H9 (cell line): ENCODE results near the gene OR2H2. TPM values are rescaled to one million over a fixed set of nuclear protein-coding genes. Genes with fewer than 3 reads are reported as not detected.

ENCODE experiments used
- DNase-seq: peaks from one replicate; pipeline ENCODE4 v3.0.0-alpha.2; 2017
- H2AFZ ChIP-seq: one replicate; pipeline ENCODE4 v1.6.1; 2013; ENCODE audit warnings: mild to moderate bottlenecking, low read length, control low read depth, moderate library complexity
- H2AK5ac ChIP-seq: 2 replicates; pipeline ENCODE4 v1.6.1; 2013; ENCODE audit warnings: low read length, control low read depth, mixed read lengths; ENCODE audit not compliant: insufficient read length
- H2BK120ac ChIP-seq: one replicate; pipeline ENCODE4 v1.6.1; 2013; ENCODE audit warnings: low read depth, mild to moderate bottlenecking, low read length, control low read depth, inconsistent platforms; ENCODE audit not compliant: poor library complexity, severe bottlenecking
- H2BK12ac ChIP-seq: 2 replicates; pipeline ENCODE4 v1.6.1; 2013; ENCODE audit warnings: low read length, control low read depth, mixed read lengths, low read depth; ENCODE audit not compliant: insufficient read length
- H2BK15ac ChIP-seq: 2 replicates; pipeline ENCODE4 v1.6.1; 2013; ENCODE audit warnings: low read depth, low read length, control low read depth
- H2BK20ac ChIP-seq: one replicate; pipeline ENCODE4 v1.6.1; 2013; ENCODE audit warnings: low read depth, mild to moderate bottlenecking, low read length, control low read depth, inconsistent platforms; ENCODE audit not compliant: poor library complexity, severe bottlenecking
- H2BK5ac ChIP-seq: 2 replicates; pipeline ENCODE4 v1.6.1; 2013; ENCODE audit warnings: low read length, control low read depth, mixed read lengths; ENCODE audit not compliant: insufficient read length
- H3K14ac ChIP-seq: 2 replicates; pipeline ENCODE4 v1.6.1; 2013; ENCODE audit warnings: low read length, control low read depth; ENCODE audit not compliant: insufficient read depth
- H3K18ac ChIP-seq: 2 replicates; pipeline ENCODE4 v1.6.1; 2013; ENCODE audit warnings: low read depth, mild to moderate bottlenecking, mixed read lengths, low read length, control low read depth; ENCODE audit not compliant: insufficient read length
- H3K23ac ChIP-seq: 2 replicates; pipeline ENCODE4 v1.6.1; 2013; ENCODE audit warnings: low read length, control low read depth, mixed read lengths, low read depth; ENCODE audit not compliant: insufficient read length
- H3K23me2 ChIP-seq: 2 replicates; pipeline ENCODE4 v1.6.1; 2013; ENCODE audit warnings: low read depth, mild to moderate bottlenecking, mixed read lengths, low read length, control low read depth; ENCODE audit not compliant: insufficient read length, poor library complexity, severe bottlenecking
- H3K27ac ChIP-seq: 2 replicates; pipeline ENCODE4 v1.5.1; 2013; ENCODE audit warnings: low read length, control low read depth, mixed read lengths, low read depth; ENCODE audit not compliant: insufficient read length
- H3K27me3 ChIP-seq: 2 replicates; pipeline ENCODE4 v1.6.1; 2013; ENCODE audit warnings: low read length, control low read depth, inconsistent platforms; ENCODE audit not compliant: insufficient read depth
- H3K4ac ChIP-seq: 2 replicates; pipeline ENCODE4 v1.6.1; 2013; ENCODE audit warnings: low read depth, mild to moderate bottlenecking, control low read depth, inconsistent platforms, low read length, moderate library complexity
- H3K4me1 ChIP-seq: 2 replicates; pipeline ENCODE4 v1.6.1; 2013; ENCODE audit warnings: low read length, control low read depth, inconsistent platforms; ENCODE audit not compliant: insufficient read depth
- H3K4me2 ChIP-seq: 2 replicates; pipeline ENCODE4 v1.6.1; 2013; ENCODE audit warnings: low read length, control low read depth, mixed read lengths; ENCODE audit not compliant: insufficient read length, insufficient read depth
- H3K56ac ChIP-seq: 2 replicates; pipeline ENCODE4 v1.6.1; 2013; ENCODE audit warnings: low read depth, mild to moderate bottlenecking, mixed read lengths, low read length, control low read depth; ENCODE audit not compliant: insufficient read length
- H3K79me1 ChIP-seq: 2 replicates; pipeline ENCODE4 v1.6.1; 2013; ENCODE audit warnings: low read depth, mild to moderate bottlenecking, moderate library complexity, low read length, control low read depth, inconsistent platforms; ENCODE audit not compliant: insufficient read depth, poor library complexity, severe bottlenecking
- H3K79me2 ChIP-seq: 2 replicates; pipeline ENCODE4 v1.6.1; 2013; ENCODE audit warnings: low read length, control low read depth, inconsistent platforms; ENCODE audit not compliant: insufficient read depth
- H3K9ac ChIP-seq: 2 replicates; pipeline ENCODE4 v1.6.1; 2013; ENCODE audit warnings: low read length, control low read depth, mixed read lengths; ENCODE audit not compliant: insufficient read length; ENCODE audit errors: extremely low read depth
- H3K9me3 ChIP-seq: one replicate; pipeline ENCODE4 v1.6.1; 2013; ENCODE audit warnings: low read depth, low read length, inconsistent platforms; ENCODE audit not compliant: control insufficient read depth
- H3T11ph ChIP-seq: one replicate; pipeline ENCODE4 v1.6.1; 2013; ENCODE audit warnings: mild to moderate bottlenecking, low read length, control low read depth, inconsistent platforms
- H4K20me1 ChIP-seq: one replicate; pipeline ENCODE4 v1.6.1; 2013; ENCODE audit not compliant: control insufficient read depth, insufficient read length, insufficient read depth
- H4K5ac ChIP-seq: 2 replicates; pipeline ENCODE4 v1.6.1; 2013; ENCODE audit warnings: low read depth, mild to moderate bottlenecking, mixed read lengths, low read length, control low read depth; ENCODE audit not compliant: insufficient read length
- H4K8ac ChIP-seq: replicated peaks from 2 replicates; pipeline ENCODE4 v1.6.1; 2013; ENCODE audit warnings: low read length, control low read depth, mixed read lengths, low read depth; ENCODE audit not compliant: insufficient read length
- H4K91ac ChIP-seq: 2 replicates; pipeline ENCODE4 v1.6.1; 2013; ENCODE audit warnings: low read depth, mild to moderate bottlenecking, moderate library complexity, mixed read lengths, low read length, control low read depth; ENCODE audit not compliant: insufficient read length
- H3K27ac Mint-ChIP-seq, 3 experiments: 2 replicates in 2 of 3; 3 replicates in 1 of 3; pipeline ENCODE4 v1.8.0; 2020 to 2021; ENCODE audit warnings: mixed read lengths in 3 of 3, mild to moderate bottlenecking in 1 of 3, moderate library complexity in 1 of 3
- H3K27me3 Mint-ChIP-seq: 2 replicates; pipeline ENCODE4 v1.8.0; 2021; ENCODE audit warnings: low read depth, mild to moderate bottlenecking, moderate library complexity, mixed read lengths
- H3K36me3 Mint-ChIP-seq, 3 experiments: 2 replicates in 2 of 3; 3 replicates in 1 of 3; pipeline ENCODE4 v1.8.0; 2020 to 2021; ENCODE audit warnings: low read depth in 3 of 3, mixed read lengths in 3 of 3; ENCODE audit not compliant: insufficient read depth in 1 of 3
- H3K4me1 Mint-ChIP-seq, 2 experiments: 2 replicates each; pipeline ENCODE4 v1.8.0; 2020; ENCODE audit warnings: mixed read lengths in 2 of 2
- H3K4me3 Mint-ChIP-seq, 2 experiments: 2 replicates in 1 of 2; 3 replicates in 1 of 2; pipeline ENCODE4 v1.8.0; 2020 to 2021; ENCODE audit warnings: mild to moderate bottlenecking in 2 of 2, mixed read lengths in 2 of 2, moderate library complexity in 1 of 2
- H3K9me3 Mint-ChIP-seq, 2 experiments: 2 replicates in 1 of 2; 3 replicates in 1 of 2; pipeline ENCODE4 v1.8.0; 2020; ENCODE audit warnings: mild to moderate bottlenecking in 2 of 2, mixed read lengths in 2 of 2, moderate library complexity in 1 of 2
- CTCF ChIP-seq: fragments of 200-600 bp; sonication (generic); conservative IDR thresholded peaks from 3 replicates; pipeline ENCODE4 v1.8.0; 2021; ENCODE audit warnings: antibody characterized with exemption, mild to moderate bottlenecking
- WGBS: extraction: QIAGEN DNeasy Blood & Tissue Kit; methylation state at CpG from one replicate; pipeline ENCODE4 v1.1.7; 2013; ENCODE audit warnings: missing lambda C conversion rate, low lambda C conversion rate, mixed read lengths; ENCODE audit not compliant: insufficient read length; ENCODE audit errors: extremely low coverage; 5-methylcytosine and 5-hydroxymethylcytosine counted together
- total RNA-seq: library from RNA; stranded (reverse); gene quantifications from 2 replicates; pipeline ENCODE4 v1.2.1, GENCODE V29; 2021

Gene OR2H2
- total RNA-seq, 1 experiment from 2014 or later, result not detected

- Histone ChIP-seq H3K56ac (no peak overlapping the region), H3K9me3 (no peaks in the 10 kb centered on the region), H3K14ac (no peak overlapping the region), H3K23me2 (no peaks in the 10 kb centered on the region), H3K27me3 (no peaks in the 10 kb centered on the region), H4K20me1 (no peaks in the 10 kb centered on the region), H2BK120ac (no peak overlapping the region), H2AFZ (no peak overlapping the region), H2BK20ac (no peak overlapping the region), H4K8ac (no peak overlapping the region), H3K79me1 (no peaks in the 10 kb centered on the region), H2BK15ac (no peak overlapping the region), H3K4me2 (no peak overlapping the region), H2BK5ac (no peak overlapping the region), H3K9ac (no peak overlapping the region), H4K91ac (no peak overlapping the region), H3K4me1 (no peaks in the 10 kb centered on the region), H3T11ph (no peak overlapping the region), H3K4ac (no peak overlapping the region), H3K79me2 (no peaks in the 10 kb centered on the region), H3K23ac (no peak overlapping the region), H2AK5ac (no peak overlapping the region), H2BK12ac (no peak overlapping the region), H4K5ac (no peak overlapping the region), H3K27ac (no peak overlapping the region), H3K18ac (no peak overlapping the region)
- no peak for TF ChIP-seq CTCF
- Mint-ChIP-seq H3K27ac (0 out of 7 replicates have a peak overlapping the region, but pooled peaks of 1 of the 3 experiments have one; percentile 5), H3K4me3 (no peak overlapping the region), H3K27me3 (peaks cover 2% of the 10 kb centered on the region; the same call in 1 of the 2 replicates), H3K9me3 (no peaks in the 10 kb centered on the region), H3K4me1 (no peaks in the 10 kb centered on the region; a peak in 1 of 4 replicates), H3K36me3 (peaks cover 74 to 97% (median 89%) of the 10 kb centered on the region in 3 experiments; a peak in 6 of 7 replicates)
- DNase-seq, result no peak
- WGBS, result no CpG with 5 or more reads among the region's 4 CpGs
Observed at GRCh38 chr6:29610540-29610939, 25.6 kb downstream of the OR2H2 start.
